GM12878 (cell line): Measurements from ENCODE around the gene SALL3. TPM values are rescaled to one million over a fixed set of nuclear protein-coding genes. Genes with fewer than 3 reads are reported as not detected.

Source experiments
- ATAC-seq: fragments of 200-7000 bp; cut with Tn5 transposase; 3 replicates; pipeline ENCODE4 v1.9.1; 2020; ENCODE audit warnings: mild to moderate bottlenecking, moderate library complexity
- BruUV-seq: library from RNA; stranded (reverse); fragments of 400-500 nt; replicated peaks from 2 replicates; lab custom pipeline; 2021; lab: Mats Ljungman, UMichigan
- CTCF ChIA-PET: fragments of 300-600 bp; sonication (Branson Sonifier 250); formaldehyde crosslinking; extraction: SDS; loops from one replicate; lab custom pipeline; 2021; ENCODE audit warnings: inconsistent platforms; lab: Yijun Ruan, JAX
- POLR2A ChIA-PET: fragments of 350-600 bp; formaldehyde crosslinking; extraction: SDS; loops from one replicate; lab custom pipeline; 2021; ENCODE audit warnings: inconsistent platforms; lab: Charles Lee
- RAD21 ChIA-PET: fragments of 300-600 bp; sonication (Branson Sonifier 250); formaldehyde crosslinking; loops from one replicate; lab custom pipeline; 2023; ENCODE audit warnings: antibody characterized with exemption; ENCODE audit not compliant: unreplicated experiment; lab: Charles Lee
- SMC1A ChIA-PET: fragments of 300-600 bp; sonication (Branson Sonifier 250); formaldehyde crosslinking; loops from one replicate; lab custom pipeline; 2023; ENCODE audit not compliant: unreplicated experiment, uncharacterized antibody; lab: Charles Lee
- DNase-seq: peaks from one replicate; pipeline ENCODE4 v3.0.0-alpha.2; 2011; ENCODE audit warnings: low read depth, low spot score
- FAIRE-seq: peaks from 3 replicates; lab custom pipeline; 2011; peaks lifted over from hg19 to GRCh38; lab: Jason Lieb, UNC
- H2AFZ ChIP-seq: 2 replicates; pipeline ENCODE4 v1.6.0; 2011; ENCODE audit warnings: low read depth, low read length, control low read depth; ENCODE audit not compliant: control insufficient read depth
- H3K27ac ChIP-seq: 2 replicates; pipeline ENCODE4 v1.5.1; 2011; ENCODE audit warnings: control low read depth; ENCODE audit not compliant: control insufficient read depth, insufficient read depth
- H3K27me3 ChIP-seq, 2 experiments: replicated peaks in 1 of 2; 2 replicates each; pipeline versions ENCODE4 v1.6.0 to v1.6.1; 2011; ENCODE audit warnings: low read length in 1 of 2; ENCODE audit not compliant: control insufficient read depth in 2 of 2, insufficient read depth in 2 of 2
- H3K36me3 ChIP-seq, 2 experiments: 2 replicates each; pipeline ENCODE4 v1.5.1; 2011; ENCODE audit warnings: low read length in 1 of 2; ENCODE audit not compliant: control insufficient read depth in 2 of 2, insufficient read depth in 2 of 2
- H3K4me1 ChIP-seq: 2 replicates; pipeline ENCODE4 v1.6.1; 2011; ENCODE audit warnings: mild to moderate bottlenecking, low read length, moderate library complexity, mixed read lengths; ENCODE audit not compliant: control insufficient read depth, insufficient read depth
- H3K4me2 ChIP-seq: 2 replicates; pipeline ENCODE4 v1.6.0; 2011; ENCODE audit warnings: control low read depth; ENCODE audit not compliant: control insufficient read depth, insufficient read depth
- H3K4me3 ChIP-seq: fragments of 200-600 bp; sonication (generic); 2 replicates; pipeline ENCODE4 v1.5.1; 2016
- H3K79me2 ChIP-seq: 2 replicates; pipeline ENCODE4 v1.6.0; 2011; ENCODE audit warnings: low read length; ENCODE audit not compliant: control insufficient read depth, insufficient read depth
- H3K9ac ChIP-seq: 2 replicates; pipeline ENCODE4 v1.8.0; 2011; ENCODE audit warnings: low read length, control low read depth, mixed read lengths; ENCODE audit not compliant: control insufficient read depth, insufficient read depth
- H3K9me3 ChIP-seq: replicated peaks from 3 replicates; pipeline ENCODE4 v1.5.1; 2011; ENCODE audit warnings: mild to moderate bottlenecking, low read length; ENCODE audit not compliant: control insufficient read depth, insufficient read depth
- H4K20me1 ChIP-seq: 2 replicates; pipeline ENCODE4 v1.6.0; 2011; ENCODE audit not compliant: control insufficient read depth, insufficient read depth
- CBX5 ChIP-seq: sonication (generic); IDR thresholded peaks from 2 replicates; pipeline ENCODE4 v1.6.1; 2016; ENCODE audit warnings: low read depth, moderate library complexity, mild to moderate bottlenecking, inconsistent platforms
- CHD2 ChIP-seq: IDR thresholded peaks from 2 replicates; pipeline ENCODE4 v1.6.1; 2011; ENCODE audit warnings: low read depth, low read length, improper control_type of control experiment, borderline replicate concordance
- ETV6 ChIP-seq, 2 experiments: fragments of 450-650 bp in 1 of 2; IDR thresholded peaks in 1 of 2; conservative IDR thresholded peaks in 1 of 2; 2 replicates each; pipeline ENCODE4 v1.6.1; 2014; ENCODE audit warnings: antibody characterized with exemption in 1 of 2, borderline replicate concordance in 1 of 2, low read depth in 1 of 2, mild to moderate bottlenecking in 1 of 2, moderate library complexity in 1 of 2
- NFIC ChIP-seq: IDR thresholded peaks from 2 replicates; pipeline ENCODE4 v1.6.1; 2012; ENCODE audit warnings: low read depth, mild to moderate bottlenecking, inconsistent platforms, low read length, moderate library complexity
- POLR2A ChIP-seq: IDR thresholded peaks from 2 replicates; pipeline ENCODE4 v1.6.1; 2011; ENCODE audit warnings: low read depth, mild to moderate bottlenecking, low read length
- RFX5 ChIP-seq: IDR thresholded peaks from 2 replicates; pipeline ENCODE4 v1.6.1; 2011; ENCODE audit warnings: low read depth, low read length, improper control_type of control experiment
- SMC3 ChIP-seq: IDR thresholded peaks from 2 replicates; pipeline ENCODE4 v1.6.1; 2011; ENCODE audit warnings: low read length, improper control_type of control experiment, borderline replicate concordance
- SP1 ChIP-seq: IDR thresholded peaks from one replicate; pipeline ENCODE4 v1.6.1; 2011; ENCODE audit warnings: low read depth, low read length
- ZNF207 ChIP-seq: fragments of 450-650 bp; IDR thresholded peaks from 2 replicates; pipeline ENCODE4 v1.6.1; 2014; ENCODE audit warnings: antibody characterized with exemption, mild to moderate bottlenecking, borderline replicate concordance
- WGBS: methylation state at CpG from one replicate; pipeline ENCODE4 v1.1.6; 2016; ENCODE audit warnings: low lambda C conversion rate; ENCODE audit not compliant: insufficient replicate concordance, insufficient coverage; ENCODE audit errors: missing lambda C conversion rate; 5-methylcytosine and 5-hydroxymethylcytosine counted together
- in situ Hi-C: fragments of 300-500 bp; cut with MboI; formaldehyde crosslinking; loops from 9 replicates; pipeline ENCODE4 v1.14.3; 2018; ENCODE audit warnings: mixed read lengths
- intact Hi-C: fragments of 100-400 bp; cut with micrococcal nuclease; formaldehyde crosslinking; loops from one replicate; pipeline ENCODE4 v1.14.2; 2022; ENCODE audit not compliant: unreplicated experiment
- polyA plus RNA-seq, 11 experiments: library from polyadenylated mRNA; depleted of rRNA in 4 of 11; unstranded in 6 of 11; stranded (reverse) in 5 of 11; fragments of >200 nt; fragmentation: Nextera tagmentation in 4 of 11; fragmentation: Illumina TruSeq in 1 of 11; extraction: Ambion mirVana in 4 of 11; extraction: Trizol in 1 of 11; gene quantifications; 1 replicate in 1 of 11; 2 replicates in 10 of 11; pipeline versions ENCODE4 v1.2.1 to v1.2.3, GENCODE V29; 2011 to 2016; ENCODE audit warnings: inconsistent platforms in 2 of 11, missing spikeins in 2 of 11, low read depth in 1 of 11
- total RNA-seq, 4 experiments: library from RNA; depleted of rRNA in 3 of 4; stranded (reverse); fragments of >200 nt in 3 of 4; fragmentation: Illumina TruSeq in 1 of 4; extraction: Trizol in 1 of 4; gene quantifications; 2 replicates each; pipeline versions ENCODE4 v1.2.1 to v1.2.3, GENCODE V29; 2013 to 2021
- TF ChIP-seq, protein P1 (sequence below): IDR thresholded peaks from 2 replicates; pipeline ENCODE4 v1.6.1; 2012; ENCODE audit warnings: low read depth, low read length, improper control_type of control experiment
- TF ChIP-seq, protein P2 (sequence below): IDR thresholded peaks from 2 replicates; pipeline ENCODE4 v1.6.1; 2012; ENCODE audit warnings: low read length, inconsistent platforms
- TF ChIP-seq, protein P3 (sequence below): fragments of 450-650 bp; formaldehyde crosslinking; IDR thresholded peaks from 2 replicates; pipeline ENCODE4 v1.4.0; 2022; ENCODE audit warnings: mild to moderate bottlenecking, moderate library complexity

SALL3 gene
- total and polyA plus RNA-seq, 10 of the 15 experiments (the other 5 are each of a cell fraction or from before 2014, with no cell fraction given): 0.01 to 0.10 (median 0.07) TPM; not detected in 7

DNA sequence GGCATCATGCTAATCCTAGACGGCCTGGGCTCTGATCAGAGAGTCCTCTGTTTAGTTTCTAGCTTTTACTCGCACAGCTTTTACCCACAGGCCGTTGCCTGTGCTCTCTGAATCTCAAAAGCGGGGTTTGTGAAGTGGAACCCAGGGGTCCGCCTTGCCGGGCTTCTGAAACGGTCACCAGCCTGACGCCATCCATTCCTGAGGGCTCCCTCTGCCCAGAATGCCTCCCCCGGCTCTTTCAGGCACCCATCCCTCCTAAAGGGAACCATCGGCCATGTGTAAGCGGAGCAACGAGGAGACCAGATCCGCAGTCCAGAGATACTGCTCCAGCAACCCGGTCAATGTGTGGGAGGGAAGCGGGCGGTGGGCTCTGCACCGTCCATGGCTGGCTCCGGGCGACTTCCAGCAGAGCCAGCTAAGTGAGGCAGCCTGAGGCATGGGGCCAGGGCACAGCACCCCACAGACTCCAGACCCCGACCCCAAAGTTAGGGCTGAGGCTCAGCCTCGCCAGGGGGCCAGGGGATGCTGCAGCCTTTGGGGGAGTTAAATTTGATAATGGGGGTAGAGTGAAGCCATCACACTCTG lies 28.8 kb downstream of the SALL3 start:
- no peak overlapping the region for H3K27ac ChIP-seq
- 63% methylated on average over 21 of the region's 21 CpGs for WGBS
- no peaks in the 10 kb centered on the region for H4K20me1 ChIP-seq
- no peak for TF ChIP-seq ETV6 (conservative IDR thresholded peaks at IDR 0.05 in 1 of 2, IDR thresholded peaks at IDR 0.05 in 1 of 2; ENCODE audit: borderline replicate concordance in 1 of 2, low read depth in 1 of 2)
- TF ChIP-seq, protein P1, sequence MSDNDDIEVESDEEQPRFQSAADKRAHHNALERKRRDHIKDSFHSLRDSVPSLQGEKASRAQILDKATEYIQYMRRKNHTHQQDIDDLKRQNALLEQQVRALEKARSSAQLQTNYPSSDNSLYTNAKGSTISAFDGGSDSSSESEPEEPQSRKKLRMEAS: no peak
- TF ChIP-seq, all 136 proteins: peak for 0
- FAIRE-seq: no peak
- no TSS peak for BruUV-seq
- ChIA-PET CTCF (no interaction called here), RAD21 (no interaction called here), SMC1A (no interaction called here), POLR2A (no interaction called here)
- DNase-seq: no peak
- no peaks in the 10 kb centered on the region for H3K36me3 ChIP-seq
- no peaks in the 10 kb centered on the region for H3K27me3 ChIP-seq
- H3K4me1 ChIP-seq: no peaks in the 10 kb centered on the region
- intact Hi-C loops (no loop called here), in situ Hi-C loops (no loop called here)
- ATAC-seq: no peak
- H3K4me2 ChIP-seq: no peak overlapping the region
- no peak overlapping the region for H3K9ac ChIP-seq
- H2AFZ ChIP-seq: no peak overlapping the region
- no peaks in the 10 kb centered on the region for H3K79me2 ChIP-seq
- no peaks in the 10 kb centered on the region; the same call in 2 of the 3 replicates for H3K9me3 ChIP-seq
- no peak overlapping the region for H3K4me3 ChIP-seq

DNA sequence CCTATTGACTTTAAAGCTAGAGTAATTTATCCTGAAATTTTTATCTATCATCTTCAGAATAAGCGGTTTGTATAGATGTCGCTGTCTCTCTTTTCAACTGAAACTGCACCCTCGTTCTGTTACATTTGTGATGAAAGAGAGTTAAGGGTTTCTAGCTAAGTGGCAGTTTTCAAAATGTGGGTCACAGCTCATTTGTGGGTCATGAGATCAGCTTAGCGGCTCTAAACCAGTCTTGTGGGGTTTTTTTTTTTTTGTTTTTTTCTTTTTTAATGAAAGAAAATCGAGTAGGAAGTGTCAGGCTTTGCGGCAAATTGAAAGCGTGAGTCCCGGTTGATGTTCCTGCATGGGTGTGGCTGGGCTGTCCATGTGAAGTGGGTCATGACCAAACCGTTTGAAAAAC lies 31.2 kb downstream of the SALL3 start:
- intact Hi-C loops: no loop called here
- Histone ChIP-seq H4K20me1 (no peaks in the 10 kb centered on the region), H3K36me3 (no peaks in the 10 kb centered on the region), H3K27ac (no peak overlapping the region)
- POLR2A ChIA-PET: no interaction called here
- no peak for ATAC-seq
- in situ Hi-C loops: no loop called here
- no peak for TF ChIP-seq RFX5
- TF ChIP-seq SMC3: no peak
- TF ChIP-seq CBX5: no peak
- TF ChIP-seq, protein P2, sequence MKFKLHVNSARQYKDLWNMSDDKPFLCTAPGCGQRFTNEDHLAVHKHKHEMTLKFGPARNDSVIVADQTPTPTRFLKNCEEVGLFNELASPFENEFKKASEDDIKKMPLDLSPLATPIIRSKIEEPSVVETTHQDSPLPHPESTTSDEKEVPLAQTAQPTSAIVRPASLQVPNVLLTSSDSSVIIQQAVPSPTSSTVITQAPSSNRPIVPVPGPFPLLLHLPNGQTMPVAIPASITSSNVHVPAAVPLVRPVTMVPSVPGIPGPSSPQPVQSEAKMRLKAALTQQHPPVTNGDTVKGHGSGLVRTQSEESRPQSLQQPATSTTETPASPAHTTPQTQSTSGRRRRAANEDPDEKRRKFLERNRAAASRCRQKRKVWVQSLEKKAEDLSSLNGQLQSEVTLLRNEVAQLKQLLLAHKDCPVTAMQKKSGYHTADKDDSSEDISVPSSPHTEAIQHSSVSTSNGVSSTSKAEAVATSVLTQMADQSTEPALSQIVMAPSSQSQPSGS: no peak
- TF ChIP-seq, protein P3, sequence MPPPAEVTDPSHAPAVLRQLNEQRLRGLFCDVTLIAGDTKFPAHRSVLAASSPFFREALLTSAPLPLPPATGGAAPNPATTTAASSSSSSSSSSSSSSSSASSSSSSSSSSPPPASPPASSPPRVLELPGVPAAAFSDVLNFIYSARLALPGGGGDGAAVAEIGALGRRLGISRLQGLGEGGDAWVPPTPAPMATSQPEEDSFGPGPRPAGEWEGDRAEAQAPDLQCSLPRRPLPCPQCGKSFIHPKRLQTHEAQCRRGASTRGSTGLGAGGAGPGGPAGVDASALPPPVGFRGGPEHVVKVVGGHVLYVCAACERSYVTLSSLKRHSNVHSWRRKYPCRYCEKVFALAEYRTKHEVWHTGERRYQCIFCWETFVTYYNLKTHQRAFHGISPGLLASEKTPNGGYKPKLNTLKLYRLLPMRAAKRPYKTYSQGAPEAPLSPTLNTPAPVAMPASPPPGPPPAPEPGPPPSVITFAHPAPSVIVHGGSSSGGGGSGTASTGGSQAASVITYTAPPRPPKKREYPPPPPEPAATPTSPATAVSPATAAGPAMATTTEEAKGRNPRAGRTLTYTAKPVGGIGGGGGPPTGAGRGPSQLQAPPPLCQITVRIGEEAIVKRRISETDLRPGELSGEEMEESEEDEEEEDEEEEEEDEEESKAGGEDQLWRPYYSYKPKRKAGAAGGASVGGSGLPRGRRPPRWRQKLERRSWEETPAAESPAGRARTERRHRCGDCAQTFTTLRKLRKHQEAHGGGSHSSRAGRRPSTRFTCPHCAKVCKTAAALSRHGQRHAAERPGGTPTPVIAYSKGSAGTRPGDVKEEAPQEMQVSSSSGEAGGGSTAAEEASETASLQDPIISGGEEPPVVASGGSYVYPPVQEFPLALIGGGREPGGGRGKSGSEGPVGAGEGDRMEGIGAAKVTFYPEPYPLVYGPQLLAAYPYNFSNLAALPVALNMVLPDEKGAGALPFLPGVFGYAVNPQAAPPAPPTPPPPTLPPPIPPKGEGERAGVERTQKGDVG (CRISPR knock-in tag): no peak
- no peak for TF ChIP-seq SP1
- TF ChIP-seq NFIC: no peak
- TF ChIP-seq ZNF207: no peak
- no peak for TF ChIP-seq POLR2A
- TF ChIP-seq CHD2: no peak
- TF ChIP-seq, all 136 proteins: peak for 0
- no TSS peak for BruUV-seq
- H3K4me3 ChIP-seq: no peak overlapping the region
- CTCF ChIA-PET: interaction anchor here (1.2 kb wide), 1 partner anchor 10 kb away, joined by 4 read pairs; no protein-coding TSS in a partner anchor
- no peaks in the 10 kb centered on the region for H3K27me3 ChIP-seq
- DNase-seq (no peak), FAIRE-seq (no peak)
- no peak overlapping the region for H3K4me2 ChIP-seq
- no peaks in the 10 kb centered on the region; the same call in 2 of the 3 replicates for H3K9me3 ChIP-seq
- WGBS: 53% methylated on average over 9 of the region's 9 CpGs
- SMC1A ChIA-PET: interaction anchor here (0.7 kb wide), 1 partner anchor 791 kb away, joined by 3 read pairs; no protein-coding TSS in a partner anchor
- H3K79me2 ChIP-seq: no peaks in the 10 kb centered on the region
- no peak overlapping the region for H2AFZ ChIP-seq
- H3K4me1 ChIP-seq: no peaks in the 10 kb centered on the region
- RAD21 ChIA-PET: no interaction called here
- no peak overlapping the region for H3K9ac ChIP-seq
